ENCODE data around the gene PCDH9. TPM values are rescaled to one million over a fixed set of nuclear protein-coding genes. Genes with fewer than 3 reads are reported as not detected.
A peak's percentile ranks its signal among the peaks of the same experiment; 100 is the strongest.

Gene PCDH9
- polyA plus RNA-seq, 3 donors: 0.03 TPM; not detected in 1

- WGBS (ENCODE audit: insufficient coverage): no CpG with 5 or more reads among the region's 2 CpGs
- Histone ChIP-seq H3K9ac (ENCODE audit: insufficient read depth, low read length, poor library complexity, severe bottlenecking) (no peak overlapping the region), H2AFZ (ENCODE audit: insufficient read depth, low read depth, low read length, poor library complexity, severe bottlenecking) (no peak overlapping the region), H3K4me3 (replicated peaks in 1 of 3; ENCODE audit: low read depth in 2 of 3, low read length in 3 of 3) (no peak overlapping the region), H3K9me3 (replicated peaks in 1 of 2; ENCODE audit: control insufficient read depth in 1 of 2, insufficient read depth in 1 of 2, low read length in 2 of 2) (no peaks in the 10 kb centered on the region), H3K4me2 (replicated peaks; ENCODE audit: extremely low read depth, low read length, poor library complexity, severe bottlenecking) (no peak overlapping the region), H3K79me2 (ENCODE audit: insufficient read depth, low read length) (no peaks in the 10 kb centered on the region), H3K36me3 (replicated peaks in 1 of 2; ENCODE audit: control insufficient read depth in 1 of 2, insufficient read depth in 2 of 2, low read length in 2 of 2) (no peaks in the 10 kb centered on the region), H3K27ac (ENCODE audit: low read depth in 1 of 2, low read length in 2 of 2) (no peak overlapping the region), H3K4me1 (ENCODE audit: control insufficient read depth in 1 of 2, insufficient read depth in 2 of 2, low read length in 2 of 2) (peaks cover 0 to 7% of the 10 kb centered on the region in 2 donors), H3K27me3 (ENCODE audit: control insufficient read depth in 2 of 2, insufficient read depth in 2 of 2, low read length in 2 of 2) (no peaks in the 10 kb centered on the region), H4K20me1 (ENCODE audit: insufficient read depth, low read length) (no peaks in the 10 kb centered on the region)
- no peak for TF ChIP-seq CTCF (IDR thresholded peaks at IDR 0.05)
- Mint-ChIP-seq H3K27me3 (ENCODE audit: low read depth in 3 of 3) (peaks cover 0 to 4% (median 0%) of the 10 kb centered on the region in 3 donors), H3K4me1 (peaks cover 19% of the 10 kb centered on the region), H3K4me3 (no peak overlapping the region), H3K27ac (no peak overlapping the region), H3K9me3 (peaks cover 0 to 4% (median 0%) of the 10 kb centered on the region in 7 donors), H3K36me3 (no peaks in the 10 kb centered on the region)
- intact Hi-C loops (cut with micrococcal nuclease): no loop called here
- DNase-seq: no peak
Observed at GRCh38 chr13:66528944-66529576, 701.1 kb downstream of the PCDH9 start.

- Histone ChIP-seq H3K27me3 (ENCODE audit: control insufficient read depth in 2 of 2, insufficient read depth in 2 of 2, low read length in 2 of 2) (no peaks in the 10 kb centered on the region), H3K79me2 (ENCODE audit: insufficient read depth, low read length) (no peaks in the 10 kb centered on the region), H3K27ac (ENCODE audit: low read depth in 1 of 2, low read length in 2 of 2) (no peak overlapping the region), H2AFZ (ENCODE audit: insufficient read depth, low read depth, low read length, poor library complexity, severe bottlenecking) (no peak overlapping the region), H3K4me3 (replicated peaks in 1 of 3; ENCODE audit: low read depth in 2 of 3, low read length in 3 of 3) (no peak overlapping the region), H3K36me3 (replicated peaks in 1 of 2; ENCODE audit: control insufficient read depth in 1 of 2, insufficient read depth in 2 of 2, low read length in 2 of 2) (no peaks in the 10 kb centered on the region), H3K9ac (ENCODE audit: insufficient read depth, low read length, poor library complexity, severe bottlenecking) (no peak overlapping the region), H4K20me1 (ENCODE audit: insufficient read depth, low read length) (no peaks in the 10 kb centered on the region), H3K4me1 (ENCODE audit: control insufficient read depth in 1 of 2, insufficient read depth in 2 of 2, low read length in 2 of 2) (peaks cover 0 to 7% of the 10 kb centered on the region in 2 donors), H3K9me3 (replicated peaks in 1 of 2; ENCODE audit: control insufficient read depth in 1 of 2, insufficient read depth in 1 of 2, low read length in 2 of 2) (no peaks in the 10 kb centered on the region), H3K4me2 (replicated peaks; ENCODE audit: extremely low read depth, low read length, poor library complexity, severe bottlenecking) (no peak overlapping the region)
- Mint-ChIP-seq H3K36me3 (no peaks in the 10 kb centered on the region), H3K9me3 (peaks cover 0 to 4% (median 0%) of the 10 kb centered on the region in 7 donors), H3K4me3 (peak overlapping the region; percentile 42 to 69), H3K27me3 (ENCODE audit: low read depth in 3 of 3) (peaks cover 0 to 4% (median 2%) of the 10 kb centered on the region in 3 donors), H3K27ac (no peak overlapping the region), H3K4me1 (peaks cover 19% of the 10 kb centered on the region)
- TF ChIP-seq CTCF (IDR thresholded peaks at IDR 0.05): no peak
- intact Hi-C loops (cut with micrococcal nuclease): no loop called here
- WGBS (ENCODE audit: insufficient coverage): 63% methylated on average over 4 of the region's 5 CpGs
- no peak for DNase-seq
Observed at GRCh38 chr13:66528180-66528579, 702.0 kb downstream of the PCDH9 start.
